SK-N-SH (cell line): ENCODE data around the gene CRTAP. TPM values are rescaled to one million over a fixed set of nuclear protein-coding genes. Genes with fewer than 3 reads are reported as not detected.
A peak's percentile ranks its signal among the peaks of the same experiment; 100 is the strongest.
"Not testable (repeated sequence)": the region's sequence is repeated elsewhere in the genome, so short reads cannot be mapped to it uniquely, and the experiment has no call there.

Experiments used
- CTCF ChIA-PET: fragments of 300-600, 350-600 bp; formaldehyde crosslinking; extraction: SDS; loops from one replicate; lab custom pipeline; 2021; lab: Yijun Ruan, JAX
- POLR2A ChIA-PET: fragments of 350-600 bp; sonication (Branson Sonifier 250); formaldehyde crosslinking; extraction: SDS; loops from one replicate; lab custom pipeline; 2020; ENCODE audit warnings: antibody characterized with exemption, inconsistent platforms; lab: Yijun Ruan, JAX
- DNase-seq: peaks from one replicate; pipeline ENCODE4 v3.0.0; 2012
- H2AFZ ChIP-seq: fragments of 200-600 bp; sonication (generic); 2 replicates; pipeline ENCODE4 v1.8.1; 2016; ENCODE audit warnings: antibody characterized with exemption, mild to moderate bottlenecking, low read depth
- H3F3A ChIP-seq: fragments of 200-600 bp; sonication (generic); replicated peaks from 2 replicates; pipeline ENCODE3; 2016; ENCODE audit warnings: antibody characterized with exemption, mild to moderate bottlenecking; ENCODE audit not compliant: insufficient read depth
- H3K27ac ChIP-seq, 2 experiments: fragments of 200-500 bp in 1 of 2; fragments of 200-600 bp in 1 of 2; sonication (Bioruptor generic) in 1 of 2; sonication (generic), shearing (Covaris generic) in 1 of 2; 2 replicates each; pipeline versions ENCODE4 v1.5.1 to v1.6.1; 2014 to 2016; ENCODE audit warnings: low read depth in 2 of 2, inconsistent platforms in 1 of 2, low read length in 1 of 2, mild to moderate bottlenecking in 1 of 2, mixed read lengths in 1 of 2
- H3K27me3 ChIP-seq: fragments of 200-600 bp; sonication (generic), shearing (Covaris generic); 2 replicates; pipeline ENCODE4 v1.6.1; 2016; ENCODE audit warnings: mixed run types; ENCODE audit not compliant: insufficient read depth
- H3K36me3 ChIP-seq, 2 experiments: fragments of 200-500 bp in 1 of 2; fragments of 200-600 bp in 1 of 2; sonication (Bioruptor generic) in 1 of 2; sonication (generic) in 1 of 2; replicated peaks in 1 of 2; 2 replicates each; pipeline versions ENCODE3 to v1.5.1; 2014 to 2016; ENCODE audit warnings: low read length in 1 of 2, mild to moderate bottlenecking in 1 of 2; ENCODE audit not compliant: insufficient read depth in 2 of 2, control insufficient read depth in 1 of 2
- H3K4me1 ChIP-seq, 2 experiments: fragments of 200-500 bp in 1 of 2; fragments of 200-600 bp in 1 of 2; sonication (Bioruptor generic) in 1 of 2; sonication (generic), shearing (Covaris generic) in 1 of 2; 2 replicates each; pipeline versions ENCODE4 v1.5.1 to v1.6.1; 2014 to 2016; ENCODE audit warnings: low read depth in 1 of 2, low read length in 1 of 2, mixed run types in 1 of 2; ENCODE audit not compliant: insufficient read depth in 2 of 2, control insufficient read depth in 1 of 2
- H3K4me2 ChIP-seq: fragments of 200-600 bp; sonication (generic), shearing (Covaris generic); 2 replicates; pipeline ENCODE4 v1.6.1; 2017; ENCODE audit warnings: mixed run types
- H3K4me3 ChIP-seq, 2 experiments: fragments of 200-500 bp in 1 of 2; fragments of 200-600 bp in 1 of 2; sonication (Bioruptor generic) in 1 of 2; sonication (generic), shearing (Covaris generic) in 1 of 2; 2 replicates each; pipeline versions ENCODE4 v1.5.1 to v1.8.1; 2014 to 2016; ENCODE audit warnings: low read depth in 2 of 2, inconsistent platforms in 1 of 2, low read length in 1 of 2, mild to moderate bottlenecking in 1 of 2, mixed read lengths in 1 of 2, moderate library complexity in 1 of 2
- H3K79me2 ChIP-seq: fragments of 200-600 bp; sonication (generic); 2 replicates; pipeline ENCODE4 v1.8.1; 2017; ENCODE audit warnings: mild to moderate bottlenecking; ENCODE audit not compliant: insufficient read depth
- H3K9ac ChIP-seq: fragments of 200-600 bp; sonication (generic); 2 replicates; pipeline ENCODE4 v1.6.1; 2017; ENCODE audit warnings: mixed run types
- H3K9me2 ChIP-seq: fragments of 200-600 bp; sonication (generic); 2 replicates; pipeline ENCODE4 v1.6.1; 2017; ENCODE audit warnings: mixed run types
- H3K9me3 ChIP-seq: fragments of 200-600 bp; sonication (generic); 2 replicates; pipeline ENCODE4 v1.6.1; 2017; ENCODE audit warnings: mixed run types, mild to moderate bottlenecking, moderate library complexity
- H4K20me1 ChIP-seq: fragments of 200-600 bp; sonication (generic); 2 replicates; pipeline ENCODE4 v1.6.1; 2017; ENCODE audit warnings: mild to moderate bottlenecking, mixed run types; ENCODE audit not compliant: insufficient read depth
- EP300 ChIP-seq, 2 experiments: IDR thresholded peaks; 2 replicates each; pipeline versions ENCODE4 v1.4.0 to v1.6.1; 2012; ENCODE audit warnings: borderline replicate concordance in 1 of 2, low read depth in 1 of 2, low read length in 1 of 2
- FOSL2 ChIP-seq: IDR thresholded peaks from 2 replicates; pipeline ENCODE4 v1.4.0; 2012; ENCODE audit warnings: low read depth, mild to moderate bottlenecking, moderate library complexity, borderline replicate concordance
- GABPA ChIP-seq: IDR thresholded peaks from 2 replicates; pipeline ENCODE4 v1.4.0; 2012; ENCODE audit warnings: low read depth, mild to moderate bottlenecking
- GATA2 ChIP-seq: sonication (generic); formaldehyde crosslinking; IDR thresholded peaks from 2 replicates; pipeline ENCODE4 v1.5.0; 2020; ENCODE audit warnings: mild to moderate bottlenecking, missing genetic modification reagents
- JUND ChIP-seq: IDR thresholded peaks from 2 replicates; pipeline ENCODE4 v1.4.0; 2012
- MXI1 ChIP-seq: IDR thresholded peaks from 2 replicates; pipeline ENCODE4 v1.6.1; 2012; ENCODE audit warnings: mild to moderate bottlenecking, low read depth, low read length, improper control_type of control experiment
- PBX3 ChIP-seq: IDR thresholded peaks from 2 replicates; pipeline ENCODE4; 2012
- WGBS: methylation state at CpG from one replicate; pipeline ENCODE4 v1.1.6; 2017; ENCODE audit warnings: low lambda C conversion rate; 5-methylcytosine and 5-hydroxymethylcytosine counted together
- polyA plus RNA-seq, 3 experiments: library from polyadenylated mRNA; depleted of rRNA; stranded (reverse); fragments of >200 nt; gene quantifications; 2 replicates each; pipeline ENCODE4 v1.2.3, GENCODE V29; 2012

CRTAP gene
- polyA plus RNA-seq, 1 of the 3 experiments (the other 2 are of a cell fraction) = 198 TPM

GRCh38 chr3:33181229-33181628 is 67.4 kb downstream of the CRTAP start (continued):
- TF ChIP-seq MXI1 (no peak), FOSL2 (no peak)
- TF ChIP-seq, all 33 proteins: peak for 0

- WGBS = 89% methylated on average over 1 of the region's 1 CpG
- H3K79me2 ChIP-seq, H3K4me2 ChIP-seq, H3K9me3 ChIP-seq, DNase-seq, H3K27me3 ChIP-seq, H3K9me2 ChIP-seq, CTCF ChIA-PET, H3K36me3 ChIP-seq, H3K4me3 ChIP-seq, H3K4me1 ChIP-seq, H3F3A ChIP-seq, H4K20me1 ChIP-seq, H2AFZ ChIP-seq, H3K9ac ChIP-seq, POLR2A ChIA-PET, H3K27ac ChIP-seq: not testable (repeated sequence)
These were observed 67.8 kb downstream of the CRTAP start for GRCh38 chr3:33181641-33182040.

GRCh38 chr3:33184863-33185262 is 71.0 kb downstream of the CRTAP start:
- ChIA-PET CTCF (no interaction called here), POLR2A (no interaction called here)
- no peak overlapping the region for H3K9ac ChIP-seq
- 0 out of 2 replicates have a peak, but pooled peaks cover under 1% of the 10 kb centered on the region for H3K9me3 ChIP-seq
- no peak overlapping the region for H3K4me2 ChIP-seq
- no peaks in the 10 kb centered on the region for H3F3A ChIP-seq
- no peak for DNase-seq
- H3K4me3 ChIP-seq = no peak overlapping the region
- no peak overlapping the region for H2AFZ ChIP-seq
- no peaks in the 10 kb centered on the region for H4K20me1 ChIP-seq
- no peaks in the 10 kb centered on the region for H3K79me2 ChIP-seq
- no peaks in the 10 kb centered on the region for H3K27me3 ChIP-seq
- no peak overlapping the region for H3K27ac ChIP-seq
- 55% methylated on average over 2 of the region's 2 CpGs for WGBS
- no peaks in the 10 kb centered on the region for H3K36me3 ChIP-seq
- H3K9me2 ChIP-seq = no peaks in the 10 kb centered on the region
- no peaks in the 10 kb centered on the region for H3K4me1 ChIP-seq
- TF ChIP-seq JUND (no peak), PBX3 (no peak), GABPA (no peak), EP300 (IDR thresholded peaks at IDR 0.05; ENCODE audit: borderline replicate concordance in 1 of 2, low read depth in 1 of 2, low read length in 1 of 2) (no peak)

GRCh38 chr3:33186524-33187367 is 72.9 kb downstream of the CRTAP start:
- H3K27me3 ChIP-seq = no peaks in the 10 kb centered on the region
- no peak overlapping the region for H3K4me2 ChIP-seq
- no peaks in the 10 kb centered on the region for H4K20me1 ChIP-seq
- H3K9ac ChIP-seq = no peak overlapping the region
- no peaks in the 10 kb centered on the region for H3K9me3 ChIP-seq
- CTCF ChIA-PET = interaction anchor here (2.2 kb wide), 1 partner anchor 15 kb away, joined by 5 read pairs; no protein-coding TSS in a partner anchor
- no peak for DNase-seq
- POLR2A ChIA-PET = no interaction called here
- WGBS = 87% methylated on average over 13 of the region's 13 CpGs
- no peaks in the 10 kb centered on the region for H3F3A ChIP-seq
- H3K79me2 ChIP-seq = no peaks in the 10 kb centered on the region
- H2AFZ ChIP-seq = no peak overlapping the region
- H3K27ac ChIP-seq = no peak overlapping the region
- no peak overlapping the region for H3K4me3 ChIP-seq
- H3K4me1 ChIP-seq = no peaks in the 10 kb centered on the region
- H3K9me2 ChIP-seq = no peaks in the 10 kb centered on the region
- H3K36me3 ChIP-seq = no peaks in the 10 kb centered on the region
- TF ChIP-seq JUND = peak; percentile 15; the same call in 1 of the 2 replicates
- peak; percentile 24; the same call in 1 of the 2 replicates for TF ChIP-seq FOSL2
- no peak for TF ChIP-seq GATA2 (CRISPR knock-in tag)
